HG03159 (cell line): Measurements from ENCODE around the gene ERN1.

Source experiments
- ATAC-seq: cut with Tn5 transposase; IDR thresholded peaks from one replicate; pipeline ENCODE4 v1.9.1; 2021; ENCODE audit warnings: mild to moderate bottlenecking, moderate library complexity; ENCODE audit not compliant: unreplicated experiment

The ERN1 gene

GRCh38 chr17:64145375-64145750 is 15.4 kb upstream of the ERN1 start:
- peak; percentile 12 for ATAC-seq

GRCh38 chr17:64139542-64139941 is 9.6 kb upstream of the ERN1 start:
- ATAC-seq: no peak

- ATAC-seq: no peak
These were observed 8.5 kb upstream of the ERN1 start for GRCh38 chr17:64138441-64138840.

GRCh38 chr17:64135000-64135399 is 5.1 kb upstream of the ERN1 start:
- no peak for ATAC-seq

- no peak for ATAC-seq
These were observed 4.4 kb upstream of the ERN1 start for GRCh38 chr17:64134216-64134970.

- ATAC-seq: no peak
These were observed 3.7 kb upstream of the ERN1 start for GRCh38 chr17:64133546-64134215.

- ATAC-seq: no peak
These were observed 1.8 kb upstream of the ERN1 start for GRCh38 chr17:64131606-64132270.

- peak; percentile 25 for ATAC-seq
These were observed 636 bp upstream of the ERN1 start for GRCh38 chr17:64130559-64131001.

- no peak for ATAC-seq
These were observed 504 bp downstream of the ERN1 start for GRCh38 chr17:64129515-64129764.

- ATAC-seq: no peak
These were observed 993 bp downstream of the ERN1 start for GRCh38 chr17:64128787-64129514.

- ATAC-seq: no peak
These were observed 3.0 kb downstream of the ERN1 start for GRCh38 chr17:64126918-64127317.

- ATAC-seq: no peak
These were observed 4.0 kb downstream of the ERN1 start for GRCh38 chr17:64125937-64126336.

- no peak for ATAC-seq
These were observed 5.3 kb downstream of the ERN1 start for GRCh38 chr17:64124609-64125008.

GRCh38 chr17:64123114-64123513 is 6.8 kb downstream of the ERN1 start:
- ATAC-seq: no peak

GRCh38 chr17:64120972-64121786 is 8.8 kb downstream of the ERN1 start:
- peak; percentile 83 for ATAC-seq

- ATAC-seq: no peak
These were observed 9.7 kb downstream of the ERN1 start for GRCh38 chr17:64120159-64120810.

GRCh38 chr17:64117981-64118979 is 11.7 kb downstream of the ERN1 start:
- ATAC-seq: no peak

- no peak for ATAC-seq
These were observed 14.0 kb downstream of the ERN1 start for GRCh38 chr17:64115822-64116534.
